AG04450 (cell line): ENCODE data around the gene RASSF1. TPM values are rescaled to one million over a fixed set of nuclear protein-coding genes. Genes with fewer than 3 reads are reported as not detected.

Experiments
- CTCF ChIA-PET: fragments of 300-600, 350-600 bp; formaldehyde crosslinking; extraction: SDS; loops from one replicate; lab custom pipeline; 2022; ENCODE audit warnings: antibody characterized with exemption, inconsistent platforms; lab: Charles Lee
- POLR2A ChIA-PET: fragments of 350-600 bp; formaldehyde crosslinking; extraction: SDS; loops from one replicate; lab custom pipeline; 2021; ENCODE audit warnings: antibody characterized with exemption, inconsistent platforms; lab: Yijun Ruan, JAX
- DNase-seq: peaks from one replicate; pipeline ENCODE4 v3.0.0-alpha.2; 2011; ENCODE audit warnings: low read depth, low spot score
- H3K27ac ChIP-seq: one replicate; pipeline ENCODE4 v1.5.1; 2012; ENCODE audit warnings: low read depth, low read length, control low read depth
- H3K27me3 ChIP-seq: one replicate; pipeline ENCODE4 v1.6.0; 2012; ENCODE audit warnings: low read length; ENCODE audit not compliant: control insufficient read depth, insufficient read depth
- H3K4me3 ChIP-seq: 2 replicates; pipeline ENCODE4 v1.5.1; 2011; ENCODE audit warnings: mild to moderate bottlenecking, low read depth, low read length, control low read depth
- H3K9me3 ChIP-seq: 2 replicates; pipeline ENCODE4 v1.5.1; 2012; ENCODE audit warnings: low read length; ENCODE audit not compliant: control insufficient read depth, insufficient read depth
- polyA minus RNA-seq: library from RNA; depleted of rRNA, polyadenylated mRNA; stranded (reverse); fragments of >200 nt; gene quantifications from 2 replicates; pipeline ENCODE4 v1.2.3, GENCODE V29; 2011; rRNA and poly(A)+ RNA removed
- polyA plus RNA-seq: library from polyadenylated mRNA; depleted of rRNA; stranded (reverse); fragments of >200 nt; gene quantifications from 2 replicates; pipeline ENCODE4 v1.2.3, GENCODE V29; 2011; rRNA removed
- TF ChIP-seq, protein P1 (sequence below): IDR thresholded peaks from 2 replicates; pipeline ENCODE4 v1.5.1; 2011; ENCODE audit warnings: low read depth, low read length, control low read depth, inconsistent platforms

RASSF1 gene
- polyA plus RNA-seq, result 25.1 and 26.5 TPM in 2 replicates
- 10.8 and 13.7 TPM in 2 replicates for polyA minus RNA-seq

GRCh38 chr3:50340448-50341329 is at the start of gene RASSF1:
RASSF1 (minus strand) TSS chr3:50340836; CDS start chr3:50340805, 31 bp downstream.
- no peak for DNase-seq
- POLR2A ChIA-PET, result interaction anchor here (0.6 to 1.0 kb wide), 4 partner anchors 10 to 82 kb away, joined by 3 to 9 read pairs (median 5); partner anchors contain the start of genes CYB561D2 and NPRL2
- TF ChIP-seq, protein P1, sequence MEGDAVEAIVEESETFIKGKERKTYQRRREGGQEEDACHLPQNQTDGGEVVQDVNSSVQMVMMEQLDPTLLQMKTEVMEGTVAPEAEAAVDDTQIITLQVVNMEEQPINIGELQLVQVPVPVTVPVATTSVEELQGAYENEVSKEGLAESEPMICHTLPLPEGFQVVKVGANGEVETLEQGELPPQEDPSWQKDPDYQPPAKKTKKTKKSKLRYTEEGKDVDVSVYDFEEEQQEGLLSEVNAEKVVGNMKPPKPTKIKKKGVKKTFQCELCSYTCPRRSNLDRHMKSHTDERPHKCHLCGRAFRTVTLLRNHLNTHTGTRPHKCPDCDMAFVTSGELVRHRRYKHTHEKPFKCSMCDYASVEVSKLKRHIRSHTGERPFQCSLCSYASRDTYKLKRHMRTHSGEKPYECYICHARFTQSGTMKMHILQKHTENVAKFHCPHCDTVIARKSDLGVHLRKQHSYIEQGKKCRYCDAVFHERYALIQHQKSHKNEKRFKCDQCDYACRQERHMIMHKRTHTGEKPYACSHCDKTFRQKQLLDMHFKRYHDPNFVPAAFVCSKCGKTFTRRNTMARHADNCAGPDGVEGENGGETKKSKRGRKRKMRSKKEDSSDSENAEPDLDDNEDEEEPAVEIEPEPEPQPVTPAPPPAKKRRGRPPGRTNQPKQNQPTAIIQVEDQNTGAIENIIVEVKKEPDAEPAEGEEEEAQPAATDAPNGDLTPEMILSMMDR, result no peak
- CTCF ChIA-PET, result interaction anchor here (1.1 kb wide), 1 partner anchor 16 kb away, joined by 4 read pairs; no protein-coding TSS in a partner anchor
- no peaks in the 10 kb centered on the region for H3K27me3 ChIP-seq
- peak within 1 kb of the TSS; percentile 65 for H3K27ac ChIP-seq
- H3K4me3 ChIP-seq, result peak within 1 kb of the TSS; percentile 58
- no peaks in the 10 kb centered on the region; the same call in 1 of the 2 replicates for H3K9me3 ChIP-seq

DNA sequence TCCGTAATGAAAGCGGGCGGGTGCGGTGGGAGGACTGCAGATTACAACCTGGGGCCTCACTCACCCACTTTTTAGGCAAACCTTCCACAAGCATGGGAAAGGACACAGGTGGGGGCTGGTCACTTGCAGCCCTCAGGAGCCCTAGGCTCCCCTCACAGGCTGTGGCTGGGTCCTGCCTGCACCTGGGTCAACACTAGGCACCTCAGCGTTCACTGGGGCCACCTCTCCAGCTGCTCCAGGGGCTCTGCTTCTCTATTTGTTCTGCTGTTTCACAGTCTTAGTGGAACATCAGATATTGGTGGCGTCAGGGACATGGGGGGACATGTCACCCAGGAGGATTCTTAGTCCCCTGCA is 48.8 kb upstream of the RASSF1 start:
- Histone ChIP-seq H3K4me3 (no peak overlapping the region), H3K27me3 (peaks cover 28% of the 10 kb centered on the region), H3K9me3 (no peaks in the 10 kb centered on the region; the same call in 1 of the 2 replicates), H3K27ac (no peak overlapping the region)
- ChIA-PET POLR2A (no interaction called here), CTCF (no interaction called here)
- DNase-seq, result no peak
- TF ChIP-seq, protein P1, result no peak

GRCh38 chr3:50388720-50389413 is 48.2 kb upstream of the RASSF1 start:
- peaks cover 31% of the 10 kb centered on the region for H3K27me3 ChIP-seq
- DNase-seq, result no peak
- POLR2A ChIA-PET, result no interaction called here

GRCh38 chr3:50388016-50388719 is 47.5 kb upstream of the RASSF1 start:
- Histone ChIP-seq H3K4me3 (no peak overlapping the region), H3K27me3 (peaks cover 30% of the 10 kb centered on the region), H3K9me3 (no peaks in the 10 kb centered on the region; the same call in 1 of the 2 replicates), H3K27ac (no peak overlapping the region)
- POLR2A ChIA-PET, result no interaction called here
- DNase-seq, result no peak
- TF ChIP-seq, protein P1, result peak; percentile 21; the same call in 1 of the 2 replicates
- CTCF ChIA-PET, result interaction anchor here (0.5 kb wide), 1 partner anchor 161 kb away, joined by 3 read pairs; no protein-coding TSS in a partner anchor

More at GRCh38 chr3:50388720-50389413, 48.2 kb upstream of the RASSF1 start:
- TF ChIP-seq, protein P1, result no peak
- Histone ChIP-seq H3K4me3 (no peak overlapping the region), H3K9me3 (no peaks in the 10 kb centered on the region; the same call in 1 of the 2 replicates), H3K27ac (no peak overlapping the region)
- CTCF ChIA-PET, result interaction anchor here (0.5 kb wide), 1 partner anchor 162 kb away, joined by 3 read pairs; no protein-coding TSS in a partner anchor
